BLaER1 treated with 17β-estradiol and CSF1 and Interleukin-3, amounts not matched to agents 10 nM and 100 nM (cell line): ENCODE results near the gene MTCL1.

ENCODE experiments used
- H3K27ac ChIP-seq, 11 experiments: shearing (Covaris generic); formaldehyde crosslinking; 2 replicates each; pipeline ENCODE4 v1.8.1; 2022
- H3K27me3 ChIP-seq, 11 experiments: shearing (Covaris generic); formaldehyde crosslinking; 2 replicates each; pipeline ENCODE4 v1.8.1; 2022
- H3K36me3 ChIP-seq, 11 experiments: shearing (Covaris generic); formaldehyde crosslinking; 2 replicates each; pipeline ENCODE4 v1.8.1; 2022
- H3K4me1 ChIP-seq, 10 experiments: shearing (Covaris generic); formaldehyde crosslinking; 2 replicates each; pipeline ENCODE4 v1.8.1; 2022
- H3K4me2 ChIP-seq, 11 experiments: shearing (Covaris generic); formaldehyde crosslinking; 2 replicates each; pipeline ENCODE4 v1.8.1; 2022
- H3K4me3 ChIP-seq, 10 experiments: shearing (Covaris generic); formaldehyde crosslinking; 2 replicates each; pipeline ENCODE4 v1.8.1; 2022
- H3K9ac ChIP-seq, 11 experiments: shearing (Covaris generic); formaldehyde crosslinking; 2 replicates each; pipeline ENCODE4 v1.8.1; 2022
- H3K9me3 ChIP-seq, 11 experiments: shearing (Covaris generic); formaldehyde crosslinking; replicated peaks in 1 of 11; 2 replicates each; pipeline ENCODE4 v1.8.1; 2022
- H4K20me1 ChIP-seq, 11 experiments: shearing (Covaris generic); formaldehyde crosslinking; 2 replicates each; pipeline ENCODE4 v1.8.1; 2022
- Cebpa-rat ChIP-seq, 11 experiments: shearing (Covaris generic); IDR thresholded peaks; 2 replicates each; pipeline ENCODE4 v1.8.1; 2022

MTCL1 gene

GRCh38 chr18:8684577-8684976 lies 20.8 kb upstream of the MTCL1 start:
- H4K20me1 ChIP-seq = no peaks in the 10 kb centered on the region
- H3K9me3 ChIP-seq = no peaks in the 10 kb centered on the region
- H3K4me1 ChIP-seq = no peaks in the 10 kb centered on the region
- H3K9ac ChIP-seq = no peak overlapping the region
- H3K27me3 ChIP-seq = no peaks in the 10 kb centered on the region
- TF ChIP-seq Cebpa-rat (IDR thresholded peaks at IDR 0.05) = no peak
- no peak overlapping the region for H3K4me3 ChIP-seq
- H3K4me2 ChIP-seq = no peak overlapping the region
- no peak overlapping the region for H3K27ac ChIP-seq
- no peaks in the 10 kb centered on the region for H3K36me3 ChIP-seq

DNA sequence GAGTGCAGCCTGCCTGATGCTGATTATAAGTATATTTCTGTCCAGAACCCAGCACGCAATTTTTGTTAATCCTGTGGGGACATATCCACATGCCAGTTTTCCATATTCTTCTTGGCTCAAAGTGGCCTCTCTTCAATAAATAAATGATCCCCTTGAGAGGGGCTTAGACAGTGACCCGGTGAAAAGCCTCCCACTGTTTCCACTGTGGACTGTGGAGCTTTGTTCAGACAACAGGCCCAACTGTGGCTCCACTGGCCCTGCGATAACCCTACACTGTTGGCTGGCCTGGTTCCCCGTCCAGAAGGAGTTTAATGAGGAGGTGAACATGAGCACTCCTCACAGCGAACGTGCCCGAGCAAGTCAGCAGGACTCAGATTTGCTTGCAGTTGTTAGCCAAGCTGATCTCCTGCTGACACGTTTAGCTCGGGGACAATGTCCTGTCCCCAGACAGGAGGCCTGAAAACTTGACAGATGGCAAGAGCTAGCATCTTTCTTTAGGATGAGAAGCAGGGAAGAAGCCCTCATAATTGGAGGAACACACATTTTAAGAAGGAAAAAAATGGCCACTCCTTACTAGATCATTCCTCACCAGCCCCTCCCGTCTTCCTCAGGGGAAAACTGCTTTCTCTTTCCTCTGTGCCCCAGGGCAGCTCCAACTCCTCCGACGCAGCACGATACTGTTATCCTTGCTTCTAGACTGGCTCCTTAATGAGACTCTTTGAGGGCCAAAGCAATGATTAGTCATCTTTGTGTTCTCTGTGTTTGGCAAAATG lies 20.0 kb upstream of the MTCL1 start:
- Histone ChIP-seq H4K20me1 (no peaks in the 10 kb centered on the region), H3K27me3 (no peaks in the 10 kb centered on the region), H3K27ac (no peak overlapping the region), H3K9ac (no peak overlapping the region), H3K4me1 (no peaks in the 10 kb centered on the region), H3K4me3 (no peak overlapping the region), H3K4me2 (no peak overlapping the region), H3K36me3 (no peaks in the 10 kb centered on the region), H3K9me3 (no peaks in the 10 kb centered on the region)
- no peak for TF ChIP-seq Cebpa-rat (IDR thresholded peaks at IDR 0.05)

DNA sequence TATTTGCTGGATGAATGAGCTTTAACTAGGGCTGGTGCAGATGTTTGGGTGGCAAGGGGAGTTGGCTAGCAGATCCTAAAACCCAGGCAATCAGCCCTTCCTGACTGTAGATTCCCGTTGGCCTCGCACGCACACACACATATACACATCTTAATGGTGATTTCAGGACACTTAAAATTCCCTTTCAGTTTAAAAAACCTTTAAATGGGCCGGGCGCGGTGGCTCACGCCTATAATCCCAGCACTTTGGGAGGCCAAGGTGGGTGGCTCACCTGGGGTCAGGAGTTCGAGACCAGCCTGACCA lies 19.5 kb upstream of the MTCL1 start:
- no peaks in the 10 kb centered on the region for H3K36me3 ChIP-seq
- TF ChIP-seq Cebpa-rat (IDR thresholded peaks at IDR 0.05) = no peak
- no peaks in the 10 kb centered on the region for H4K20me1 ChIP-seq
- no peak overlapping the region for H3K27ac ChIP-seq
- no peak overlapping the region for H3K9ac ChIP-seq
- H3K4me2 ChIP-seq = no peak overlapping the region
- no peaks in the 10 kb centered on the region for H3K9me3 ChIP-seq
- H3K4me3 ChIP-seq = no peak overlapping the region
- no peaks in the 10 kb centered on the region for H3K27me3 ChIP-seq
- no peaks in the 10 kb centered on the region for H3K4me1 ChIP-seq

DNA sequence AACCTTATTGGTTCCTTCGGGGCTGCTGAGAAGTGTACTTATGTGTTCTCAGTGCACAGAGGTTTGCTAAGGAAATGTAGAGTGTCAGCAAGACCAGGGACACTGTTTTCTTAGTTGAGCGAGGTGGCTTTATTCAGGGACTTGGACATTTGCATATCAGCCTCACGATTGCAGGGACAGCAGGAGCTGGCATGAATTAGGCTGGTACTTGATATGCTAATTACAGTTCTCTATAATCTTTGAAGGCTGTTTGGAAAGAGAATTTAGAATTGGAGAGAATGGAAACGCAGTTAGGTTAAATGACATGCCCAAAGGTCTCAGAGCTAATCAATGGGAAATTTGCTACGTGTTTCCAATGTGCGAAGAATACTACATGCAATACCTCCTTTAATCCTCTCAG lies 18.7 kb upstream of the MTCL1 start:
- H3K27me3 ChIP-seq = no peaks in the 10 kb centered on the region
- H3K4me3 ChIP-seq = no peak overlapping the region
- no peaks in the 10 kb centered on the region for H4K20me1 ChIP-seq
- H3K9me3 ChIP-seq = no peaks in the 10 kb centered on the region
- TF ChIP-seq Cebpa-rat (IDR thresholded peaks at IDR 0.05) = no peak
- H3K9ac ChIP-seq = no peak overlapping the region
- no peak overlapping the region for H3K27ac ChIP-seq
- no peak overlapping the region for H3K4me2 ChIP-seq
- H3K4me1 ChIP-seq = no peaks in the 10 kb centered on the region
- no peaks in the 10 kb centered on the region for H3K36me3 ChIP-seq

DNA sequence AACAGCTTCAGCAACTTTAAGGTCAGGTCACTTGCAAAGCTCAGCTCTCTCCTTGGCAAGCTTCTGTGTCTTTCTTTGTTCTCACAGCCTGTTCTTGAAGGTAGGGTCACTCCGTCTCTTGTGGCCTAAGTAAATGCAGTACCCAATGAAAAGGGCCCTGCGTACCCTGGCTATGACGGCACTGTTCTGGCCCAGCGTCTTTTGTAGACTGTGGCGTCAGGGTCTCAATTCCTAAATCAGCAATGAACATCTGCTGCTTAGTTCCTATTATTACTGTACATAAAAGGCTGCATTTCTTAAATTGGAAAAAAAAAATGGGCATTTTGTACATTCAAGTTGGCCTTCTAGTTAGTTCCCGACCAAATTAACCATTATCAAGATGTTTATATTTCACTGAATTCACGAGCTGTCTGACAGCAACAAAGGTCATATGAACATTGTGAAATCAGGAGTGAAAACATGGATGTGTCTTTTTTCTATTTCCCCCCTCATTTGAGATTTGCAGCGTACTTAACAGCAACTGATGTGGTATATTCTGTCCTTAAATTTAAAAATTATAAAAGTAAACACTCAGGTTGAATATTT lies 17.0 kb upstream of the MTCL1 start:
- no peak overlapping the region for H3K27ac ChIP-seq
- H3K36me3 ChIP-seq = no peaks in the 10 kb centered on the region
- no peak overlapping the region for H3K9ac ChIP-seq
- H3K4me3 ChIP-seq = no peak overlapping the region
- TF ChIP-seq Cebpa-rat (IDR thresholded peaks at IDR 0.05) = no peak
- H3K9me3 ChIP-seq = no peaks in the 10 kb centered on the region
- H3K4me1 ChIP-seq = no peaks in the 10 kb centered on the region
- H3K4me2 ChIP-seq = no peak overlapping the region
- H4K20me1 ChIP-seq = no peaks in the 10 kb centered on the region
- no peaks in the 10 kb centered on the region for H3K27me3 ChIP-seq

DNA sequence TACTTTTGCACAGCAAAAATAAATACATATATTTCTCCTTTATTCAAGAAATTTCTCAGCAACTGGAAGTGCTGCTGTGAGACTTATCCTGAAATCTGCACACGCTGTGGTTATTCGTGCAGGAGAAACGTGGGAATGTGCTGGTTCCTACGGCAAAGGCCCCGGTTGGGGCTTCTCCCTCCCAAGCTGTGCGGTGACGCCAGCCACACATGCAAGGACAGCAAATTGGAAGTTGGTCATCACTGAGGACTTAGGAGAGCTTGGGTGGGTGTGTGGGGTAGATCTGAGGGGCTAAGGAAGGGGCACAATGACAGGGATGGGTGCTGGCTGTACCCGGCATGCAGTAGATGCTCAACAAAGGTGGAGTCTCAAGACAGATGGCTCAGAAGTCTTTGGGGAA lies 16.5 kb upstream of the MTCL1 start:
- no peaks in the 10 kb centered on the region for H4K20me1 ChIP-seq
- no peak overlapping the region for H3K27ac ChIP-seq
- H3K9me3 ChIP-seq = no peaks in the 10 kb centered on the region
- H3K4me2 ChIP-seq = no peak overlapping the region
- no peak for TF ChIP-seq Cebpa-rat (IDR thresholded peaks at IDR 0.05)
- no peaks in the 10 kb centered on the region for H3K4me1 ChIP-seq
- 0 out of 22 replicates have a peak, but pooled peaks cover 0 to 3% (median 0%) of the 10 kb centered on the region in 11 experiments for H3K36me3 ChIP-seq
- H3K9ac ChIP-seq = no peak overlapping the region
- H3K4me3 ChIP-seq = no peak overlapping the region
- no peaks in the 10 kb centered on the region for H3K27me3 ChIP-seq

- H3K4me1 ChIP-seq = no peaks in the 10 kb centered on the region
- no peak overlapping the region for H3K4me2 ChIP-seq
- no peak overlapping the region for H3K9ac ChIP-seq
- H3K4me3 ChIP-seq = no peak overlapping the region
- no peak overlapping the region for H3K27ac ChIP-seq
- H3K36me3 ChIP-seq = peaks cover 0 to 10% (median 0%) of the 10 kb centered on the region in 11 experiments; a peak in 2 of 22 replicates
- no peaks in the 10 kb centered on the region for H3K9me3 ChIP-seq
- TF ChIP-seq Cebpa-rat (IDR thresholded peaks at IDR 0.05) = no peak
- H4K20me1 ChIP-seq = no peaks in the 10 kb centered on the region
- no peaks in the 10 kb centered on the region for H3K27me3 ChIP-seq
Measured at GRCh38 chr18:8689517-8689916, 15.8 kb upstream of the MTCL1 start.

DNA sequence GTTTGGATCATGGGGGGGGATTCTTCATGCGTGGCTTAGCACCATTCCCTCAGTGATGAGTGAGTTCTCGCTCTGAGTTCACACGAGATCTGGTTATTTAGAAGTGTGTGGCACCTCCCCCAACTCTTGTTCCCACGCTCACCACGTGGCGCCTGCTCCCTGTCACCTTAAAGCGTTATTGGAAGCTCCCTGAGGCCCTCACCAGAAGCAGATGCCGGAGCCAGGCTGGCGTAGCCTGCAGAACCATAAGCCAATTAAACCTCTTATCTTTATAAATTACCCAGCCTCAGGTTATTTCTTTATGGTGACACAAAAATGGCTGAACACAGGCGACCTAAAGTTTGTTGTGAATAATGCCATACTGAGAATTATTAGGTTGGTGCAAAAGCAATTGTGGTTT lies 10.5 kb upstream of the MTCL1 start:
- Histone ChIP-seq H3K27me3 (no peaks in the 10 kb centered on the region), H3K4me2 (no peak overlapping the region), H4K20me1 (no peaks in the 10 kb centered on the region), H3K4me1 (peaks cover 7 to 16% (median 10%) of the 10 kb centered on the region in 10 experiments; a peak in 18 of 20 replicates), H3K9me3 (no peaks in the 10 kb centered on the region), H3K36me3 (peaks cover 0 to 24% (median 0%) of the 10 kb centered on the region in 11 experiments; a peak in 3 of 22 replicates), H3K9ac (no peak overlapping the region), H3K4me3 (no peak overlapping the region), H3K27ac (no peak overlapping the region)
- no peak for TF ChIP-seq Cebpa-rat (IDR thresholded peaks at IDR 0.05)

GRCh38 chr18:8695932-8696517 lies 9.3 kb upstream of the MTCL1 start:
- no peak for TF ChIP-seq Cebpa-rat (IDR thresholded peaks at IDR 0.05)
- no peaks in the 10 kb centered on the region for H3K9me3 ChIP-seq
- no peak overlapping the region for H3K27ac ChIP-seq
- peak overlapping the region in 8 of 11 experiments; percentile 3 to 67 (median 38); a peak in 11 of 22 replicates for H3K4me2 ChIP-seq
- no peak overlapping the region for H3K4me3 ChIP-seq
- peaks cover 7 to 18% (median 12%) of the 10 kb centered on the region in 10 experiments; a peak in 18 of 20 replicates for H3K4me1 ChIP-seq
- H3K9ac ChIP-seq = no peak overlapping the region
- H4K20me1 ChIP-seq = no peaks in the 10 kb centered on the region
- no peaks in the 10 kb centered on the region for H3K27me3 ChIP-seq
- H3K36me3 ChIP-seq = peaks cover 0 to 25% (median 0%) of the 10 kb centered on the region in 11 experiments; a peak in 3 of 22 replicates
